ENCODE results near the gene SLC10A6.
"Not testable (repeated sequence)": the region's sequence is repeated elsewhere in the genome, so short reads cannot be mapped to it uniquely, and the experiment has no call there.

Gene SLC10A6

GRCh38 chr4:86848732-86849619 lies at the start of gene SLC10A6:
Gene SLC10A6, minus strand, starts transcription at chr4:86849384. Its CDS starts 269 bp downstream, at chr4:86849115.
- DNase-seq (ENCODE audit: low spot score), result no peak

GRCh38 chr4:86898562-86898961 lies 49.4 kb upstream of the SLC10A6 start:
- DNase-seq (ENCODE audit: low spot score), result no peak

- DNase-seq (ENCODE audit: low spot score), result no peak
Measured at GRCh38 chr4:86896596-86896995, 47.4 kb upstream of the SLC10A6 start.

- DNase-seq (ENCODE audit: low spot score), result peak; percentile 39
Measured at GRCh38 chr4:86895692-86896488, 46.7 kb upstream of the SLC10A6 start.

DNA sequence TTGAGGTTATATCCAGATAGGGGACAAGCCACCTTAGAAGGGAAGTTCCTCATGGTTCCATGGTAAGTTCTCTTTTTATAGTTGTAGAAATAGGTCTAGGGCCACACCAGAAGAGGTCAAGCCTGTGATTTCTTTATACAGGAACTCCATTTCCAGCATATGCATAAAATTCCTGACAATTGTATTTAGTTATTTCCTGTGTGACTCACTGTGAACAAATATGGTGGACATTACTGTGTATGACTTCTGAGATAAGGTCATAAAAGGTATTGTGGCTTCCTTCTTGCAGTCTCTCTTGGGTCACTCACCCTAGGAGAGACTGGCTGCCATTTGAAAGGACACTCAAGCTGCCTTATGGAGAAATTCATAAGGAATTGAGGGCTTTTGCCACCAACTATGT lies 45.3 kb upstream of the SLC10A6 start:
- DNase-seq (ENCODE audit: low spot score), result no peak

- DNase-seq (ENCODE audit: low spot score), result no peak
Measured at GRCh38 chr4:86893136-86893535, 44.0 kb upstream of the SLC10A6 start.

- DNase-seq (ENCODE audit: low spot score), result no peak
Measured at GRCh38 chr4:86892636-86892960, 43.4 kb upstream of the SLC10A6 start.

DNA sequence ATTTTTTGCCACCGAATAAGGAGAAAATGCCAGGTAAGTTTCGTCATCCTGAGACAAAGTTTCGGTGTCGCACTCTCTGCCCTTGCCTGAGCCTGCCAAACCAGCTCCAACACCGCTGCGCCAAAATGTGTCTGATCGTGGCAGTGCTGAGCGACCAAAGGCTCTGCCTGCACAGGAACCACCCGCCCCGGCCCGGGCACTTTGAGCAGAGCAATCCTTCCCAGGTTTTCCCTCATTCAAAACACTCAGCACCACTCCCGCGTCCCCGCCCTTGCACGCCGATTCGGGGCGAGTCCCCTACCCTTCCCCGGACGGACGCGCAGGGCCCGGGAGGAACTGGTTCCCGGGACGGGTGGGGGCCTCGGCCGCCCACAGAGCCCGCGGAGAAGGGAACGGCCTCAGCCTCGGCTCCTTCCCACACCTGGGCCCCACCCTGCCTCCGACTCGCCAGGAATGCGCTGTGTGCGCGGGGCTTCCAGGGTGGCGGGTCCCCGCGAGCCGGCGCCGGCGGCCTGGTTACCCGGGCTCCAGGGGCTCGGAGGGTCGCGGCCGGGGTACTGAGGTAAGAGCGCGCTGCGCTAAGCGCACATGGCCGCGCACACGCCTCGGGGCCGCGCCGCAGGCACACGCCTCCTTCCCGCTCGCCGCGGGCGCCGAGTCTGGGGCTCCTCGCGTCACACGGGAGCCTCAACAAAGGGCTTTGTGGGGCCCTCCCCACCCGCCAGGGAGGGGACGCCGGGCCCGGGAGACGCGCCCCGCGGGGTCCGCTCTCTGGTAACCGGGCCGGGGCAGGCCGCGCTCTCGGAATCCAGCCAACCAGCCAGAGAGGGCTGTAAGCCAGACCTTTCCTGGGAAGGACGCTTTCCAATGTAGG lies 42.8 kb upstream of the SLC10A6 start, which contains the start of gene C4orf36:
C4orf36 (minus strand) TSS at position 661 of the 874 bp plus-strand sequence. CDS start 902 bp downstream, outside the sequence.
- DNase-seq (ENCODE audit: low spot score), result peak; percentile 47

- no peak for DNase-seq (ENCODE audit: low spot score)
Measured at GRCh38 chr4:86890790-86891189, 41.6 kb upstream of the SLC10A6 start.

DNA sequence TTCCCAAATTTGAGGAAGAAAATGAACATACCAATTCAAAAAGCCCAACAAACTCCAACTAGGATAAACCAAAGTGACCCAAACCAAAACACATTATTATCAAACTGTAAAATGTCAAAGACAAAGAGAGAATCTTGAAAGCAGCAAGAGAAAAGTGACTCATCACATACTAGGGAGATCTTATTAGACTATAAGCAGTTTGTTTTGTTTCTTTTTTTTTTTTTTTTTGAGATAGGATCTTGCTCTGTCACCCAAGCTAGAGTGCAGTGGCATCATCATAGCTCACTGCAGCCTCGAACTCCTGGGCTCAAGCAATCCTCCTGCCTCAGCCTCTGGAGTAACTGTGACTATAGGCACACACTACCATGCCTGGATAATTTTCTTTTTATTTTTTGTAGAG lies 30.5 kb upstream of the SLC10A6 start:
- no peak for DNase-seq (ENCODE audit: low spot score)

DNA sequence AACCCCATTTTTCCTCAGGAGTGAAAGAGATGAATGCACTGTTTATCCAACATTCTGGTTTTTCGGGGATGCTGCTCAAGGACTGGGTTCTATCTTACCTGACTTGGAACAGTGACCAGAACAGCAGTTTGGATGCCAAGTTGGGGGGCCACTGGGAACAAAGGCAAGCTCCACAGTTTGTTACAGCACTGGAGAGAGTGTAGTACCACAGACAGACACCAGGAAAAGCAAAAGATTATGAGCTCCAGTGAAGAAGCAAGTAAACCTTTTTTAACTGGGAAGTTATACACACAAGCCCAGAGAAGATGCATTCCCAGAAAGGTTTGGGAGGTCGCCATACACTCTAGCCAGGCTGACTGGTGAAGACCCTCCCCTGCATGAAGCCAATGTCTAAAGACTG lies 29.5 kb upstream of the SLC10A6 start:
- DNase-seq (ENCODE audit: low spot score), result no peak

- no peak for DNase-seq (ENCODE audit: low spot score)
Measured at GRCh38 chr4:86876894-86877685, 27.9 kb upstream of the SLC10A6 start.

GRCh38 chr4:86875436-86875835 lies 26.3 kb upstream of the SLC10A6 start:
- not testable (repeated sequence) for DNase-seq (ENCODE audit: low spot score)

GRCh38 chr4:86872135-86872534 lies 23.0 kb upstream of the SLC10A6 start:
- DNase-seq (ENCODE audit: low spot score), result no peak

DNA sequence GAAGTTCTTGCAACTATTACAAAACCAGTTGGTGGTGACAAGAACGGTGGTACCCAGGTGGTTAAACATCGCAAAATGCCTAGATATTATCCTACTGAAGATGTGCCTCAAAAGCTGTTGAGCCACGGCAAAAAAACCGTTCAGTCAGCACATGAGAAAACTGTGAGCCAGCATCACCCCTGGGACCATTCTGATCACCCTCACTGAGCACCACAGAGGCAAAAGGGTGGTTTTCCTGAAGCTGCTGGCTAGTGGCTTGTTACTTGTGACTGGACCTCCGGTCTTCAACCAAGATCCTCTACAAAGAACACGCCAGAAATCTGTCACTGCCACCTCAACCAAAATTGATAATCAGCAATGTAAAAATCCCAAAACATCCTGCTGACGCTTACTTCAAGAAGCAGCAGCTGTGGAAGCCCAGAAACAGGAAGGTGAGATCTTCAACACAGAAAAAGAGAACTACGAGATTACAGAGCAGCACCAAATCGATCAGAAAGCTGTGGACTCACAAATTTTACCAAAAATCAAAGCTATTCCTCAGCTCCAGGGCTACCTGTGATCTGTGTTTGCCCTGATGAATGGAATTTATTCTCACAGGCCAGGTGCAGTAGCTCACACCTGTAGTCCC lies 21.4 kb upstream of the SLC10A6 start:
- no peak for DNase-seq (ENCODE audit: low spot score)

DNA sequence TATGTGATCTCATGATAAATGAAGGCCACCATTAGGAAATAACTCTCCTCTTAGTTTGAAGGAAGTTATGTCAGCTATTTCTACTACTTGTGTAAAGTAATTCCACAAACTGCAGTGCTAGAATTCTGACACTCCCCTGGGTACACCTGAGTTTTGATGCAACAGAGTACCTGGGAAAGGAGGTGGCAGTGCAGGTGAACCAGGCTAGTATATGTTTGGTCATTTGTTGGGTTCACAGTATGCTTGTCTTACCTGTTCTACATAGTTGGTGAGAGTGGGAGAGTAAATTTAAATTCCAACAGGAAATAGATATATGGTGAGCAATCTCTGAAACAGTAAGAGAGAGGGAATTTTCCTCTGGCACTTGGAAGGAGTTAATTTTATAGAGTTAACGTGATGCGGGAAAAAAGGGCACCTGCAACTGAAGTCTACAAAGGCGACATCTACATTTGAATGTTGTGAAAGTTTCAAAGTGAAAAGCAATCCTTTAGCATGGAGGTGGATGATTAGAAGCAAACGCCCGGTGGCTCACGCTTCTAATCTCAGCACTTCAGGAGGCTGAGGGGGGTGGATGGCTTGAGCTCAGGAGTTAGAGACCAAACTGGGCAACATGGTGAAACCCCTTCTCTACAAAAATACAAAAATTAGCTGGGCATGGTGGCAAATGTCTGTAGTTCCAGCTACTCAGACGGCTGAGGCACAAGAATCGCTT lies 8.3 kb upstream of the SLC10A6 start:
- DNase-seq (ENCODE audit: low spot score), result no peak

- no peak for DNase-seq (ENCODE audit: low spot score)
Measured at GRCh38 chr4:86856896-86857295, 7.7 kb upstream of the SLC10A6 start.

DNA sequence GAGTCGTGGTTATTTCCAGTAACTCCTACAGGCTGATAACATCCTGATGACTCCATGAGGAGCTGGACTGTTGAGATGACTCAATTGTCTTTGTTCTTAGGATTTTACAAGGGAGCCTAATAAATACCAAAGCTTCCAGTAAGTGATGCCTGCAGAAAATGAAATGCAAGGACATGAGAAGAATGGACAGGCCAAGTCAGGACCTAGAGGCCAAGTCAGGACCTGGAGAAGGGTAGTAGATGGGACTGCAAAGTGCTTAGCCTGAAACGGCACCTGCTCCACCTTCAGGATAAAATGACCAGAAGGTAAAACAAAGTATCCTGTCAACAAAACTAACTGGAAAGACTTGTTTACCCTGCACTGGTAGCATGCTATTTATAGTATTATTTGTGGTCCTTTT lies 6.4 kb upstream of the SLC10A6 start:
- no peak for DNase-seq (ENCODE audit: low spot score)

DNA sequence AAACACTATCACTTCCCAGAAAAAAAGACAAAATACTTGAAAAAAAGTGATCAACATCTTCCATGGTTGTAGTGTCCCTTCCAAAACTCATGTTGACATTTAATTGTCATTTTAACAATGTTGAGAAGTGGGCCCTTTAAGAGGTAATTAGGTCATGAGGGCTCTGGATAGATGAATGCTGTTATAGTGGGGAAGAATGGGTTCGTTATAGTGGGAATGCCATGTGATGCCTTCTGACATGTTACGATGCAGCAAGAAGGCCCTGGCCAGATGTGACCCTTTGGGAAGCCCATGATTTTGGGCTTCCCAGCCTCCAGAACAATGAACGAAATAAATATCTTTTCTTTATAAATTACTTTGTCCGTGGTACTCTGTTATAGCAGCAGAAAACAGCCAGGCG lies 4.0 kb upstream of the SLC10A6 start:
- DNase-seq (ENCODE audit: low spot score), result no peak

DNA sequence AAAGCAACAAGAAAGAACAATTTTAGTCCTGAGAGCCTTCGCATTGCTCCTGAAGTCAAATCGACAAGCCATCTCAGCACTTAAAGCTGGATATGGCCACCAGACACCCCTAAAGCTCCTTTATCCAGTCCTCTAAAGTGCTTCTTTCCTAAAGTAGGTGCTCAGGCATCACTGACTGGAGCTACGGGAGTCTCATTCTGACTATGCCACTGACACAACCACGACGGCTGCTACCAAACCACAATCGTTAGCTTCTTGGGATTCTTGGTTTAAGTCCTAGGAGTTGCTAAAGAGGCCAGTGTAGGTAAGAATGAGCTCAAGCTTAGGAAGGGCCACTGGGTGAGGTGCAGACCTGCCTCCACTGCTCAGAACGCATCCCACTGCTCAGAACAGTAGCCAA lies 1.0 kb downstream of the SLC10A6 start:
- DNase-seq (ENCODE audit: low spot score), result no peak
